Dendritic cell treated with granulocyte-macrophage colony-stimulating factor and Interleukin-4, amounts not matched to agents 40 ng/mL and 50 ng/mL, for 4 days (primary cell): ENCODE measurements around the gene PLEKHB2.
"Not testable (repeated sequence)": the region's sequence is repeated elsewhere in the genome, so short reads cannot be mapped to it uniquely, and the experiment has no call there.

Experiments used
- H3K27ac Mint-ChIP-seq: one replicate; pipeline ENCODE4 v1.8.0; 2022; ENCODE audit warnings: mild to moderate bottlenecking, mixed read lengths
- H3K27me3 Mint-ChIP-seq: one replicate; pipeline ENCODE4 v1.8.0; 2022; ENCODE audit warnings: mild to moderate bottlenecking, mixed read lengths
- H3K36me3 Mint-ChIP-seq: one replicate; pipeline ENCODE4 v1.8.0; 2022; ENCODE audit warnings: low read depth, mixed read lengths
- H3K4me1 Mint-ChIP-seq: one replicate; pipeline ENCODE4 v1.8.0; 2022; ENCODE audit warnings: low read depth, mixed read lengths
- H3K4me3 Mint-ChIP-seq: one replicate; pipeline ENCODE4 v1.8.0; 2022; ENCODE audit warnings: mild to moderate bottlenecking, moderate library complexity, mixed read lengths
- H3K9me3 Mint-ChIP-seq: one replicate; pipeline ENCODE4 v1.8.0; 2022; ENCODE audit warnings: mixed read lengths
- intact Hi-C: fragments of 100-400 bp; cut with micrococcal nuclease; formaldehyde crosslinking; loops from one replicate; pipeline ENCODE4 v1.15.0; 2022

Gene PLEKHB2

GRCh38 chr2:131168538-131168937, 63.4 kb downstream of the PLEKHB2 start:
- Mint-ChIP-seq H3K27ac (no peak overlapping the region), H3K36me3 (no peaks in the 10 kb centered on the region), H3K27me3 (peaks cover 5% of the 10 kb centered on the region), H3K4me1 (no peaks in the 10 kb centered on the region), H3K4me3 (no peak overlapping the region), H3K9me3 (no peaks in the 10 kb centered on the region)
- intact Hi-C loops, result no loop called here

- H3K9me3 Mint-ChIP-seq, H3K4me3 Mint-ChIP-seq, H3K27me3 Mint-ChIP-seq, H3K4me1 Mint-ChIP-seq, H3K36me3 Mint-ChIP-seq, intact Hi-C loops, H3K27ac Mint-ChIP-seq: not testable (repeated sequence)
Observed at GRCh38 chr2:131178050-131178449, 72.9 kb downstream of the PLEKHB2 start.

- H3K27me3 Mint-ChIP-seq, H3K9me3 Mint-ChIP-seq, H3K36me3 Mint-ChIP-seq, H3K27ac Mint-ChIP-seq, H3K4me1 Mint-ChIP-seq, H3K4me3 Mint-ChIP-seq, intact Hi-C loops: not testable (repeated sequence)
Observed at GRCh38 chr2:131178721-131179418, 73.7 kb downstream of the PLEKHB2 start.

- H3K9me3 Mint-ChIP-seq, intact Hi-C loops, H3K27ac Mint-ChIP-seq, H3K4me1 Mint-ChIP-seq, H3K36me3 Mint-ChIP-seq, H3K27me3 Mint-ChIP-seq, H3K4me3 Mint-ChIP-seq: not testable (repeated sequence)
Observed at GRCh38 chr2:131181451-131181850, 76.3 kb downstream of the PLEKHB2 start.

GRCh38 chr2:131193421-131193820, 88.3 kb downstream of the PLEKHB2 start:
- H3K4me3 Mint-ChIP-seq, H3K27ac Mint-ChIP-seq, H3K9me3 Mint-ChIP-seq, intact Hi-C loops, H3K27me3 Mint-ChIP-seq, H3K4me1 Mint-ChIP-seq, H3K36me3 Mint-ChIP-seq: not testable (repeated sequence)

- H3K27me3 Mint-ChIP-seq, H3K36me3 Mint-ChIP-seq, H3K9me3 Mint-ChIP-seq, H3K4me3 Mint-ChIP-seq, intact Hi-C loops, H3K27ac Mint-ChIP-seq, H3K4me1 Mint-ChIP-seq: not testable (repeated sequence)
Observed at GRCh38 chr2:131196186-131196585, 91.0 kb downstream of the PLEKHB2 start.
